ENCODE data around the gene NVL. TPM values are rescaled to one million over a fixed set of nuclear protein-coding genes. Genes with fewer than 3 reads are reported as not detected.
A peak's percentile ranks its signal among the peaks of the same experiment; 100 is the strongest.

NVL gene
- total RNA-seq, 1 experiment from 2014 or later: 33.5 TPM

DNA sequence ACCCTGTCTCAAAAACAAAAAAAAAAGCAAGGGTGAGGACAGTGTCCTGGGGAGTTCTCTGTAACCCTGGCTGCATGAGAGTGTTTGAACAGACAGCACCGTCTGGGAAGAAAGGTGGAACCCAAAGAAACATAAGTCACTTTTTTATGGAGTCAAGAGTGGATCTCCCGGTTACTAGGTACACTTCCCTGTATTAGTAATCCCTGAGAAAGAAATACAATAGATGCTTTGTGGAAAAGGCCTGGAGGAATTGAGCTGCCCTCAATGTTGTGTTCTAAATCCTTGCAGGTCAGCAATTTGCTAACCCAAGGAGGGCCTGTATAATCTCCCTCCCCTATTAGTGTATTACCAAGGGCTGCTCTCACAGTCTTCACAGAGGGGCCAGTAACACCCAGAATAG lies 130.3 kb downstream of the NVL start:
- no peak for DNase-seq (ENCODE audit: low read depth)

DNA sequence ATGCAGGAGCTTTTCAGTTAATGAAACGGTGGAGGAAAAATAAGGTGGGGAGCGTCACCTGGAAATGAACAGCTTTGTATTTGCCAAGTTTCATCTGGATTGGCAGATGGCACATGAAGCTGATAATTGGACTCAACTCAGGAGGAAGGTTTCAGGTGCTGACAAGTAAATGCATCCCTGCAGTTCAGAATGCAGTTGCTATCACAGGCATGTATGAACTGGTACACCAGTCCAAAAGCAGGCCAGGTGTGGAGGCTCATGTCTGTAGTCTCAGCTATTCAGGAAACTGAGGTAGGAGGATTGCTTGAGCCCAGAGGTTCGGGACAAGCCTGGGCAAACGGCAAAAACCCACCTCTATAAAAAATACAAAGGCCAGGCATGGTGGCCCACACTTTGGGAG lies 131.4 kb downstream of the NVL start:
- DNase-seq (ENCODE audit: low read depth): no peak

DNA sequence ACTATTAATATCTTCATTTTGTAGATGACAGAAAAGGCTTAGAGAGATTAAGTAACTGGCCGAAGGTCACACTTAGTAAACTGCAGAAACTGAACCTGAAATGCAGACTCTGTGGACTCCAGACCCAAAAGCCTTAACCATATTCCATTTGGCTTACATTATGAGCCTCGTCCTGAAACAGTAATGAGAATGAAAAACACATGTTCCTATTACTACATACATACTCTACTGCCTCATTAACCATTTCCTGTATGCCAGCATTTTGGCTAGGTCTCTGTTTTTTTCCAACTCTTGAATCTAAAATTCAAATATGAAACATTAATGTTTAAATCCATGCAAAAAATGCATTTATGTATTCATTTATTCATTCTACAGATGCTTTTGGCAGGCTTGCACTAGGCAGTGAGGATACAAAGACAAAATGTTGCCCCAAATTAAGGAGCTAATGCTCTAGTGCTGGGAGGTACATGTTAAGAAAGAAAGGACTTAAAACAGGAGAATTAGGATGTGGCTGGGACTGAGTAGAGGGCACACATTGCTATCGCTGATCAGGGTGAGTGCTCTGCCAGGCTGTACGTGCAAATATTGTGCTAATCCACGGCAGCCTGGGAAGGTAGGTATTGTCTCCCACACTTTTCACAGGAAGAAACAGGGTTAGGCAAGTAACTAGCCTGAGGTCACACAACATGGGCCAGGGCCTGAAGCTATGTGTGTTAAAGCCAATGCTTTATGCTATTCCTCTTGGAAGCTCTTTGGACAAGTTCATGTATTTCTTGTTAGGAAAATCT lies 133.0 kb downstream of the NVL start:
- no peak for DNase-seq (ENCODE audit: low read depth)

DNA sequence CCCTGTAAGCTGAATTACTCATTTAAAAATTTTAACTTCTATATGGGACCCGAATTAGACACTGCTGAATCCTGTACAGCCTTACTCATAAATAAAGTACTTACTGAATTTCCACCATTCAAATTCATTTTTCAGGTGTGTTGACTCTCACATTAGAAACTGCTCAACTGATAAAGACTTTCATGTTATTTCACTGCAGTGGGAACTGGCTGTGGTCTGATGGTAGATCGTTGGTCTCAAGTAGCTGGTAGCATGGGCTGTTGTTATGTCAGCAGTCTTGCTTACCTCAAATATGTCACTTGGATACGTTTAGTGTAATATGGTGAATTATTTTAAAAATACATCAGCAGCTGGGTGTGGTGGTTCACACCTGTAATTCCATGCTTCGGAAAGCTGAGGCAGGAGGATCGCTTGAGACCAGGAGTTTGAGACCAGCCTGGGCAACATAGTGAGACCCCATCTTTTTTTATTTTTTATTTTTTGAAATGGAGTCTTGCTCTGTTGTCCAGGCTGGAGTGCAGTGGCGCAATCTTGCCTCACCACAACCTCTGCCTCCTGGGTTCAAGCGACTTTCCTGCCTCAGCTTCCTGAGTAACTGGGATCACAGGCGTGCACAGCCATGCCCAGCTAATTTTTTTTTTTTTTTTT lies 136.5 kb downstream of the NVL start:
- no peak for DNase-seq (ENCODE audit: low read depth)

DNA sequence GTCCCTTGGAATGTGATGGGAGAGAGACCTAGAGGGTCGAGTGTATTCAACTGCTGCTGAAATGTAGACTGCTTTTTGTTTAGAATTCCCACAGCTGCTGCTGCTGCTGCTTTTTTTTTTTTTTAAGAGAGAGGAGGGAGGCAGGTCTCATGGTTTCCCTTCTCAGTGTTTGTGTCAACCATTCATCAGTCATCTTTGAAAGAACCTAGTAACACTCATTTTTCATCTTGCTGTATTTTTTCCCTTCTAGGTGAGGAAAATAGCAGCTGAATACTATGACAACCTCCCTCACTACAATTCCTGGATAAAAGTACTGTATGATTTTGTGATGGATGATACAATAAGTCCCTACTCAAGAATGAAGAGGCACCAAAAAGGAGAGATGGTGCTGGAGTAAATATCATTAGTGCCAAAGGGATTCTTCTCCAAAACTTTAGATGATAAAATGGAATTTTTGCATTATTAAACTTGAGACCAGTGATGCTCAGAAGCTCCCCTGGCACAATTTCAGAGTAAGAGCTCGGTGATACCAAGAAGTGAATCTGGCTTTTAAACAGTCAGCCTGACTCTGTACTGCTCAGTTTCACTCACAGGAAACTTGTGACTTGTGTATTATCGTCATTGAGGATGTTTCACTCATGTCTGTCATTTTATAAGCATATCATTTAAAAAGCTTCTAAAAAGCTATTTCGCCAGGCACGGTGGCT lies 137.7 kb downstream of the NVL start:
- DNase-seq (ENCODE audit: low read depth): no peak

- DNase-seq (ENCODE audit: low read depth): no peak
These were observed 140.4 kb downstream of the NVL start for GRCh38 chr1:224189561-224189960.

DNA sequence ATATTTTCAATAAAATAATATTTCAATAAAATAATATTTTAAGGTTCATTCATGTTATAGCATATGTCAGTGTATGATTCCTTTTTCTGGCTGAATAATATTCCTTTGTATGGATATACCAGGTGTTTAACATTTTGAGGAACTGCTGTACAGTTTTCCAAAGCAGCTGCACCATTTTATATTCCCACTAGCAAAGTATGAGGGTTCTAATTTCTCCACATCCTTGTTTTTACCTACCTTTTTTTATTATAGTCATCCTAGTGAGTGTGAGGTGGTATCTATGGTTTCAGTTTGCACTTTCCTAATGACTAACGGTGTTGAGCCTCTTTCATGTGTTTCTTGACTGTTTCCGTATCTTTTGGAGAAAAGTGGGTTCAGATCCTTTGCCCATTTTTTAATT lies 141.7 kb downstream of the NVL start:
- no peak for DNase-seq (ENCODE audit: low read depth)

GRCh38 chr1:224185208-224185607 lies 144.8 kb downstream of the NVL start:
- no peak for DNase-seq (ENCODE audit: low read depth)

- DNase-seq (ENCODE audit: low read depth): peak; percentile 67
These were observed 146.2 kb downstream of the NVL start for GRCh38 chr1:224183591-224184312.

- DNase-seq (ENCODE audit: low read depth): peak; percentile 81
These were observed 146.9 kb downstream of the NVL start, which contains the start of gene DEGS1 for GRCh38 chr1:224182866-224183590. Gene DEGS1 (plus strand): TSS chr1:224183240. CDS start chr1:224183337, 97 bp downstream.

DNA sequence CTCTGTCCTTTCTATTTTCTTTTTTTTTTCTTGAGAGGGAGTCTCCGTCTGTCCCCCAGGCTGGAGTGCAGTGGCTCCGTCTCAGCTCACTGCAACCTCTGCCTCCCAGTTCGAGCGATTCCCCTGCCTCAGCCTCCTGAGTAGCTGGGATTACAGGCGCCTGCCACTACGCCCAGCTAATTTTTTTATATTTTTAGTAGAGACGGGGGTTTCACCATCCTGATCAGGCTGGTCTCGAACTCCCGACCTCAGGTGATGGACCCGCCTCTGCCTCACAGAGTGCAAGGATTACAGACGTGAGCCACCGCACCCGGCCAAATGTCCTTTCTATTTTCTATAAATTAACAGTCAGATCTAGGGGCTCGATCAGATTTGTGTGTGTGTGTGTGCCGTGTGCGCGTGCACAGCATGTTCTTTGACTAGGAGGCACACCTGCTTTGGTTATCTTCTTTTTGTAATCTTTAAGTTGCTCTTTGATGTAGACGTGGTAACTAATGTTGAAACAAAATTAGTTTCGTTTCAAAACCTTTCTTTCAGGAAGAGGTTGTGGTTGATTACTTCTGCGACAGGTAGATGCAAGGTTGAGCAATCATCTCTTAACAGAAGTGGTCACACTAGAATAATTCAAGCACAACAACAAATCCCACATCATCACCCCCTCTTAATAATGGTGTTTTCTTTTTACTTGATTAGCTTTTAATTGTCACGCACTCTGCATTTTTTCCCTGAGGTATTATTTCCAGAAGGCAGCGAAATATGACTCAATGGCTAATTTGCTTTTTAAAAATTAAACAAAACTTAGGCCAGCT lies 147.7 kb downstream of the NVL start:
- DNase-seq (ENCODE audit: low read depth): no peak

DNA sequence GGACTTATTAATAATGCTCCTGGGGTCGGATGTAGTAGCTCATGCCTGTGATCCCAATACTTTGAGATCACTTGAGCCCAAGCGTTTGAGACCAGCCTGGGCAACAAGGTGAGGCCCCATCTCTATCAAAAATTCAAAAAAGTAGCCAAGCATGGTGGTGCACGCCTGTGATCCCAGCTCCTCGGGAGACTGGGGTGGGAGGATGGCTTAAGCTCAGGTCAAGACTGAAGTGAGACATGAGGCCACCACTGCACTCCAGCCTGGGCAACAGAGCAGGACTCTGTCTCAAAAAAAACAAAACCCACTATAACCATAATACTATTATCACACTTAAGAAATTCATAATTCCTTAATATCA lies 148.5 kb downstream of the NVL start:
- DNase-seq (ENCODE audit: low read depth): no peak

GRCh38 chr1:224180783-224181452 lies 149.1 kb downstream of the NVL start:
- no peak for DNase-seq (ENCODE audit: low read depth)

DNA sequence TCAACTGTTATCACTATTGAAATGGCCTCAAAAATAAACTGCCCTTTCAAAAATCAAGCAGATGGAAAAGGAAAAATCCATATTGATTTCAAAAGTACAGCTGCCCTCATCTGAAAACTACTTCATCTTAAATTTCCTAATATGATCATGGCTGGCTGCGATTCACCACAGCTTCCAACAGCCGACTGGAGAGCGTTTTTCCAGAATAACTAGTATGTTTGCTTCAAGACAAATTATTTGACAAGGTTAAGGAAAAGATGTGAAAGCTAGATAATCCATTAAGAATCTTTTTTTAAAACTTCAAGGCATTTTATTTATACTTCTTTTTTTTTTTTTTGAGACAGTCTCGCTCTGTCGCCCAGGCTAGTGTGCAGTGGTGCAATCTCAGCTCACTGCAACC lies 151.1 kb downstream of the NVL start:
- DNase-seq (ENCODE audit: low read depth): no peak

DNA sequence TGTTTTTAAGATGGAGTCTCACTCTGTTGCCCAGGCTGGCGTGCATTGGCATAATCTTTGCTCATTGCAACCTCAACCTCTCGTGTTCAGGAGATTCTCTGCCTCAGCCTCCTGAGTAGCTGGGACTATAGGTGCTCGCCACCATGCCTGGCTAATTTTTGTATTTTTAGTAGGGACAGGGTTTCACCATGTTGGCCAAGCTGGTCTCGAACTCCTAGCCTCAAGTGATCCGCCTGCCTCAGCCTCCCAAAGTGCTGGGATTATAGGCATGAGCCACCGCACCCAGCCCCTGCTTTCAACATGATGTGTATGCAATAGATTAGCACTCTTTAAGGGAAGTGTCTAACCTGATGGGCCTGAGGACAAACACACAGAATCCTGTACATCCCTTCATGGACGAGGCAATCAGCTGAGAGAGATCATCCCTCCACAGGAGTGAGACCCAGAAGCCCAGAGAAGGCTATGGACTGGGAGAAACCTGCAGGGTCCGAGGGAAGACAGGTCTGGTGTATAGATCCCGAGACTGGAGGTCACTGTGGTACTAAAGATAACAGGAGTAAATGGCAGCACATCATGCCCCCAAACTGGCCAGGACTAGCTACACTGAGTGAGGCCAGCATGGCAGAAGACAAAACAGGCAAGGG lies 152.5 kb downstream of the NVL start:
- DNase-seq (ENCODE audit: low read depth): no peak

Measured in M059J (cell line).